ENCODE data around the gene MYH13.

- TF ChIP-seq DLX4 (CRISPR knock-in tag; IDR thresholded peaks at IDR 0.05) (no peak), ATF1 (CRISPR knock-in tag; IDR thresholded peaks at IDR 0.05) (no peak), ATF1 (tag; IDR thresholded peaks at IDR 0.05) (no peak), POLR2A (conservative IDR thresholded peaks at IDR 0.05) (no peak), CTCF (IDR thresholded peaks at IDR 0.05 in 2 of 3, conservative IDR thresholded peaks at IDR 0.05 in 1 of 3; ENCODE audit: insufficient read depth in 2 of 3, low read depth in 1 of 3, low read length in 3 of 3) (no peak), TAF1 (IDR thresholded peaks at IDR 0.05; ENCODE audit: control insufficient read depth, extremely low read depth, insufficient read depth, low read length, severe bottlenecking) (no peak), EZH2 (IDR thresholded peaks at IDR 0.05; ENCODE audit: borderline replicate concordance, low read depth, low read length) (no peak), ZFP1 (CRISPR knock-in tag; IDR thresholded peaks at IDR 0.05) (no peak), ZNF124 (CRISPR knock-in tag; IDR thresholded peaks at IDR 0.05) (no peak), ZNF239 (CRISPR knock-in tag; IDR thresholded peaks at IDR 0.05) (no peak)
Observed at GRCh38 chr17:10313037-10313672, 59.7 kb downstream of the MYH13 start.
